HEK293 (cell line): ENCODE measurements around the gene SOWAHA.

Source experiments
- CTCF ChIA-PET: fragments of 350-600 bp; formaldehyde crosslinking; extraction: SDS; loops from one replicate; lab custom pipeline; 2021; ENCODE audit warnings: antibody characterized with exemption; lab: Yijun Ruan, JAX
- POLR2A ChIA-PET: fragments of 300-600 bp; formaldehyde crosslinking; extraction: SDS; loops from one replicate; lab custom pipeline; 2020; ENCODE audit warnings: antibody characterized with exemption, inconsistent platforms; lab: Yijun Ruan, JAX
- H3K27ac ChIP-seq: fragments of 200-500 bp; sonication (Bioruptor generic); 2 replicates; pipeline ENCODE4 v1.5.1; 2014; ENCODE audit warnings: low read depth, low read length, control low read depth, inconsistent platforms; ENCODE audit errors: extremely low read depth
- H3K36me3 ChIP-seq, 2 experiments: fragments of 200-500 bp in 1 of 2; sonication (Bioruptor generic) in 1 of 2; 1 replicate in 1 of 2; 2 replicates in 1 of 2; pipeline ENCODE4 v1.5.1; 2014 to 2017; ENCODE audit warnings: inconsistent platforms in 2 of 2, low read length in 2 of 2; ENCODE audit not compliant: control insufficient read depth in 2 of 2, insufficient read depth in 1 of 2
- H3K4me1 ChIP-seq: fragments of 200-500 bp; sonication (Bioruptor generic); 2 replicates; pipeline ENCODE4 v1.5.1; 2014; ENCODE audit warnings: mild to moderate bottlenecking, low read length, inconsistent platforms; ENCODE audit not compliant: control insufficient read depth, insufficient read depth
- H3K4me3 ChIP-seq: 2 replicates; pipeline ENCODE4 v1.5.1; 2011; ENCODE audit warnings: low read depth, mild to moderate bottlenecking, control low read depth, low read length, moderate library complexity
- H3K9me3 ChIP-seq: fragments of 200-500 bp; sonication (Bioruptor generic); 2 replicates; pipeline ENCODE4 v1.5.1; 2014; ENCODE audit warnings: low read depth, low read length, inconsistent platforms; ENCODE audit not compliant: control insufficient read depth, insufficient read depth
- KLF8 ChIP-seq: fragments of 450-650 bp; formaldehyde crosslinking; IDR thresholded peaks from 2 replicates; pipeline ENCODE4 v1.5.1; 2016; ENCODE audit warnings: missing biosample characterization, missing genetic modification characterization
- KLF9 ChIP-seq: fragments of 450-650 bp; formaldehyde crosslinking; IDR thresholded peaks from 2 replicates; pipeline ENCODE4 v1.5.1; 2016; ENCODE audit warnings: missing biosample characterization, missing genetic modification characterization, low read depth
- SETDB1 ChIP-seq: IDR thresholded peaks from one replicate; pipeline ENCODE4 v1.6.1; 2017; ENCODE audit warnings: mild to moderate bottlenecking, low read length, moderate library complexity, mixed read lengths; ENCODE audit not compliant: insufficient read length
- SP7 ChIP-seq: fragments of 450-650 bp; formaldehyde crosslinking; IDR thresholded peaks from 2 replicates; pipeline ENCODE4 v1.5.1; 2016; ENCODE audit warnings: missing biosample characterization, missing genetic modification characterization
- ZEB2 ChIP-seq: fragments of 450-650 bp; formaldehyde crosslinking; IDR thresholded peaks from 2 replicates; pipeline ENCODE4 v1.5.1; 2016; ENCODE audit warnings: missing biosample characterization, missing genetic modification characterization
- ZFP69B ChIP-seq: fragments of 450-650 bp; formaldehyde crosslinking; IDR thresholded peaks from 2 replicates; pipeline ENCODE4 v1.5.1; 2016; ENCODE audit warnings: missing biosample characterization, missing genetic modification characterization
- ZNF175 ChIP-seq: fragments of 450-650 bp; formaldehyde crosslinking; IDR thresholded peaks from 2 replicates; pipeline ENCODE4 v1.5.1; 2016; ENCODE audit warnings: missing biosample characterization, missing genetic modification characterization
- ZNF2 ChIP-seq: fragments of 450-650 bp; formaldehyde crosslinking; IDR thresholded peaks from 2 replicates; pipeline ENCODE4 v1.5.1; 2016; ENCODE audit warnings: missing biosample characterization, missing genetic modification characterization
- ZNF292 ChIP-seq: fragments of 450-650 bp; formaldehyde crosslinking; IDR thresholded peaks from 2 replicates; pipeline ENCODE4 v1.5.1; 2016; ENCODE audit warnings: low read depth, missing biosample characterization, missing genetic modification characterization, borderline replicate concordance
- ZNF394 ChIP-seq: fragments of 450-650 bp; formaldehyde crosslinking; IDR thresholded peaks from 2 replicates; pipeline ENCODE4 v1.5.1; 2016; ENCODE audit warnings: missing biosample characterization, missing genetic modification characterization, mild to moderate bottlenecking, moderate library complexity, borderline replicate concordance
- ZNF404 ChIP-seq: fragments of 450-650 bp; formaldehyde crosslinking; IDR thresholded peaks from 2 replicates; pipeline ENCODE4 v1.5.1; 2017; ENCODE audit warnings: missing biosample characterization, missing genetic modification characterization
- ZNF626 ChIP-seq: fragments of 450-650 bp; sonication (Bioruptor Pico); formaldehyde crosslinking; IDR thresholded peaks from 2 replicates; pipeline ENCODE4 v1.5.1; 2018; ENCODE audit warnings: missing biosample characterization, missing genetic modification characterization, inconsistent platforms
- ZNF658 ChIP-seq: fragments of 450-650 bp; formaldehyde crosslinking; IDR thresholded peaks from 2 replicates; pipeline ENCODE4; 2016; ENCODE audit warnings: missing biosample characterization, missing genetic modification characterization
- ZNF677 ChIP-seq: fragments of 450-650 bp; IDR thresholded peaks from 2 replicates; pipeline ENCODE4 v1.5.0; 2018; ENCODE audit warnings: missing biosample characterization, mild to moderate bottlenecking, missing genetic modification characterization, moderate library complexity
- ZNF791 ChIP-seq: fragments of 450-650 bp; formaldehyde crosslinking; IDR thresholded peaks from 2 replicates; pipeline ENCODE4 v1.5.1; 2016; ENCODE audit warnings: missing biosample characterization, missing genetic modification characterization
- ZSCAN16 ChIP-seq: fragments of 450-650 bp; formaldehyde crosslinking; IDR thresholded peaks from 2 replicates; pipeline ENCODE4 v1.5.1; 2016; ENCODE audit warnings: missing biosample characterization, missing genetic modification characterization
- TF ChIP-seq, protein P1 (sequence below): fragments of 450-650 bp; formaldehyde crosslinking; IDR thresholded peaks from 2 replicates; pipeline ENCODE4 v1.5.1; 2016; ENCODE audit warnings: missing biosample characterization, missing genetic modification characterization
- TF ChIP-seq, protein P2 (sequence below): fragments of 450-650 bp; formaldehyde crosslinking; IDR thresholded peaks from 2 replicates; pipeline ENCODE4 v1.5.1; 2016; ENCODE audit warnings: missing biosample characterization, missing genetic modification characterization
- TF ChIP-seq, protein P3 (sequence below): IDR thresholded peaks from 2 replicates; pipeline ENCODE4 v1.6.1; 2011; ENCODE audit warnings: mild to moderate bottlenecking, low read depth, low read length, borderline replicate concordance
- TF ChIP-seq, protein P4 (sequence below): fragments of 450-650 bp; formaldehyde crosslinking; optimal IDR thresholded peaks from 2 replicates; pipeline ENCODE3; 2016; ENCODE audit warnings: missing biosample characterization, mild to moderate bottlenecking, missing genetic modification characterization

The SOWAHA gene

DNA sequence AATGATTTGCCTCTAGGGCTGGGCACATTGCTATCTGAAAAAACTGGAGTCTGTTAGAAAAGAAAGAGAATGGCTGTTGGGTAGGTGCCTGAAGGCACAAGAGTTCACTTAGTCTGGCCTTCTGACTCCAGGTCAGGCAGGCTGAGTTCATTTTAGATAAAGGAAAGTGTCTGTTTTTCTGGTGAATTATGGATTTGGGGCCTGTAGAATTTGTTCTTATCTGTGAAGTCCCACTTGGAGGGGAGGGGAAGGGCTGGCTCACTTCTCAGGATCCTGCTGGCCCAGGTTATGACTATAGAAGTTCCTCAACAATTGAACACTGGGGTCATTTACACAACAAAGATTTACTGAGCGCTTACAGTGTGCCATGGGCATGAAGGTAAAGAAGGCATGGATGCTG lies 24.6 kb upstream of the SOWAHA start:
- Histone ChIP-seq H3K4me3 (no peak overlapping the region), H3K36me3 (no peaks in the 10 kb centered on the region), H3K4me1 (no peaks in the 10 kb centered on the region), H3K9me3 (no peaks in the 10 kb centered on the region), H3K27ac (no peak overlapping the region)
- CTCF ChIA-PET, result no interaction called here
- TF ChIP-seq KLF8 (tag by site-specific recombination) (no peak), SP7 (no peak), ZNF626 (tag by site-specific recombination) (no peak), ZNF404 (tag by site-specific recombination) (no peak), ZNF2 (no peak), ZEB2 (tag by site-specific recombination) (no peak), ZNF791 (tag by site-specific recombination) (no peak), ZNF292 (tag by site-specific recombination) (no peak), ZNF175 (tag by site-specific recombination) (no peak), ZNF677 (tag by site-specific recombination) (no peak), ZNF394 (tag by site-specific recombination) (no peak), ZFP69B (tag by site-specific recombination) (no peak), ZSCAN16 (tag by site-specific recombination) (no peak), SETDB1 (no peak), ZNF658 (tag by site-specific recombination) (no peak), KLF9 (tag by site-specific recombination) (no peak)
- TF ChIP-seq, protein P1, sequence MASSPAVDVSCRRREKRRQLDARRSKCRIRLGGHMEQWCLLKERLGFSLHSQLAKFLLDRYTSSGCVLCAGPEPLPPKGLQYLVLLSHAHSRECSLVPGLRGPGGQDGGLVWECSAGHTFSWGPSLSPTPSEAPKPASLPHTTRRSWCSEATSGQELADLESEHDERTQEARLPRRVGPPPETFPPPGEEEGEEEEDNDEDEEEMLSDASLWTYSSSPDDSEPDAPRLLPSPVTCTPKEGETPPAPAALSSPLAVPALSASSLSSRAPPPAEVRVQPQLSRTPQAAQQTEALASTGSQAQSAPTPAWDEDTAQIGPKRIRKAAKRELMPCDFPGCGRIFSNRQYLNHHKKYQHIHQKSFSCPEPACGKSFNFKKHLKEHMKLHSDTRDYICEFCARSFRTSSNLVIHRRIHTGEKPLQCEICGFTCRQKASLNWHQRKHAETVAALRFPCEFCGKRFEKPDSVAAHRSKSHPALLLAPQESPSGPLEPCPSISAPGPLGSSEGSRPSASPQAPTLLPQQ (tag by site-specific recombination), result no peak
- TF ChIP-seq, protein P2, sequence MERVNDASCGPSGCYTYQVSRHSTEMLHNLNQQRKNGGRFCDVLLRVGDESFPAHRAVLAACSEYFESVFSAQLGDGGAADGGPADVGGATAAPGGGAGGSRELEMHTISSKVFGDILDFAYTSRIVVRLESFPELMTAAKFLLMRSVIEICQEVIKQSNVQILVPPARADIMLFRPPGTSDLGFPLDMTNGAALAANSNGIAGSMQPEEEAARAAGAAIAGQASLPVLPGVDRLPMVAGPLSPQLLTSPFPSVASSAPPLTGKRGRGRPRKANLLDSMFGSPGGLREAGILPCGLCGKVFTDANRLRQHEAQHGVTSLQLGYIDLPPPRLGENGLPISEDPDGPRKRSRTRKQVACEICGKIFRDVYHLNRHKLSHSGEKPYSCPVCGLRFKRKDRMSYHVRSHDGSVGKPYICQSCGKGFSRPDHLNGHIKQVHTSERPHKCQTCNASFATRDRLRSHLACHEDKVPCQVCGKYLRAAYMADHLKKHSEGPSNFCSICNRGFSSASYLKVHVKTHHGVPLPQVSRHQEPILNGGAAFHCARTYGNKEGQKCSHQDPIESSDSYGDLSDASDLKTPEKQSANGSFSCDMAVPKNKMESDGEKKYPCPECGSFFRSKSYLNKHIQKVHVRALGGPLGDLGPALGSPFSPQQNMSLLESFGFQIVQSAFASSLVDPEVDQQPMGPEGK, result no peak
- TF ChIP-seq, protein P3, sequence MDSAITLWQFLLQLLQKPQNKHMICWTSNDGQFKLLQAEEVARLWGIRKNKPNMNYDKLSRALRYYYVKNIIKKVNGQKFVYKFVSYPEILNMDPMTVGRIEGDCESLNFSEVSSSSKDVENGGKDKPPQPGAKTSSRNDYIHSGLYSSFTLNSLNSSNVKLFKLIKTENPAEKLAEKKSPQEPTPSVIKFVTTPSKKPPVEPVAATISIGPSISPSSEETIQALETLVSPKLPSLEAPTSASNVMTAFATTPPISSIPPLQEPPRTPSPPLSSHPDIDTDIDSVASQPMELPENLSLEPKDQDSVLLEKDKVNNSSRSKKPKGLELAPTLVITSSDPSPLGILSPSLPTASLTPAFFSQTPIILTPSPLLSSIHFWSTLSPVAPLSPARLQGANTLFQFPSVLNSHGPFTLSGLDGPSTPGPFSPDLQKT, result no peak
- TF ChIP-seq, protein P4, sequence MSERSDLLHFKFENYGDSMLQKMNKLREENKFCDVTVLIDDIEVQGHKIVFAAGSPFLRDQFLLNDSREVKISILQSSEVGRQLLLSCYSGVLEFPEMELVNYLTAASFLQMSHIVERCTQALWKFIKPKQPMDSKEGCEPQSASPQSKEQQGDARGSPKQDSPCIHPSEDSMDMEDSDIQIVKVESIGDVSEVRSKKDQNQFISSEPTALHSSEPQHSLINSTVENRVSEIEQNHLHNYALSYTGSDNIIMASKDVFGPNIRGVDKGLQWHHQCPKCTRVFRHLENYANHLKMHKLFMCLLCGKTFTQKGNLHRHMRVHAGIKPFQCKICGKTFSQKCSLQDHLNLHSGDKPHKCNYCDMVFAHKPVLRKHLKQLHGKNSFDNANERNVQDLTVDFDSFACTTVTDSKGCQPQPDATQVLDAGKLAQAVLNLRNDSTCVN (tag by site-specific recombination), result no peak
- POLR2A ChIA-PET, result no interaction called here
